Stomach (tissue), 9 donors: ENCODE results near the gene AWAT2. TPM values are rescaled to one million over a fixed set of nuclear protein-coding genes. Genes with fewer than 3 reads are reported as not detected.
A peak's percentile ranks its signal among the peaks of the same experiment; 100 is the strongest.

Experiments used
- DNase-seq, 2 donors: peaks; one replicate each; pipeline versions ENCODE4 v3.0.0 to v3.0.0-alpha.2; 2013 to 2019
- H3K27ac ChIP-seq, 5 donors: fragments of 200-600 bp in 4 of 5; sonication (generic) in 4 of 5; one replicate each; pipeline ENCODE4 v1.5.1; 2013 to 2019; ENCODE audit warnings: mild to moderate bottlenecking in 1 of 5, moderate library complexity in 1 of 5
- H3K27me3 ChIP-seq, 3 donors: fragments of 200-600 bp; sonication (generic); one replicate each; pipeline ENCODE4 v1.5.1; 2017 to 2019; ENCODE audit warnings: mixed run types in 1 of 3
- H3K36me3 ChIP-seq, 4 donors: fragments of 200-600 bp; sonication (generic); 1 replicate in 3 of 4; 2 replicates in 1 of 4; pipeline ENCODE4 v1.5.1; 2016 to 2019
- H3K4me1 ChIP-seq, 4 donors: fragments of 200-600 bp; sonication (generic); one replicate each; pipeline ENCODE4 v1.5.1; 2016 to 2019
- H3K4me3 ChIP-seq, 4 donors: fragments of 200-600 bp; sonication (generic) in 3 of 4; one replicate each; pipeline ENCODE4 v1.5.1; 2016 to 2019; ENCODE audit warnings: mild to moderate bottlenecking in 1 of 4
- H3K9me3 ChIP-seq, 4 donors: fragments of 200-600 bp; sonication (generic); one replicate each; pipeline ENCODE4 v1.5.1; 2016 to 2019
- EP300 ChIP-seq: sonication (generic); formaldehyde crosslinking; IDR thresholded peaks from one replicate; pipeline ENCODE4 v1.6.1; 2017; ENCODE audit warnings: antibody characterized with exemption
- POLR2A ChIP-seq, 4 donors: fragments of 450-650 bp; IDR thresholded peaks; one replicate each; pipeline ENCODE4 v1.6.1; 2016; ENCODE audit warnings: antibody characterized with exemption in 4 of 4, control low read depth in 2 of 4, mild to moderate bottlenecking in 1 of 4, moderate library complexity in 1 of 4
- POLR2AphosphoS5 ChIP-seq, 3 donors: sonication (generic); formaldehyde crosslinking; IDR thresholded peaks; one replicate each; pipeline ENCODE4 v1.6.1; 2016; ENCODE audit warnings: antibody characterized with exemption in 3 of 3
- WGBS, 5 donors: extraction: QIAGEN DNeasy Blood & Tissue Kit in 3 of 5; methylation state at CpG; one replicate each; pipeline versions ENCODE4 v1.1.5 to v1.1.7; 2013 to 2018; 5-methylcytosine and 5-hydroxymethylcytosine counted together
- intact Hi-C: fragments of 100-400 bp; cut with DNase I; formaldehyde crosslinking; loops from one replicate; pipeline ENCODE4 v1.15.1; 2023; ENCODE audit warnings: low total_unique reads
- polyA plus RNA-seq, 3 donors: library from polyadenylated mRNA; stranded (reverse); fragments of 200-250 nt; gene quantifications; one replicate each; pipeline ENCODE4 v1.2.3, GENCODE V29; 2013
- total RNA-seq, 5 donors: library from RNA; depleted of rRNA; stranded (reverse); fragments of >200 nt; gene quantifications; one replicate each; pipeline versions ENCODE4 v1.1.0 to v1.2.3, GENCODE V29; 2014 to 2016
- TF ChIP-seq, protein P1 (sequence below), 7 experiments: fragments of 450-650 bp in 4 of 7; fragments of 200-600 bp in 3 of 7; sonication (generic) in 3 of 7; IDR thresholded peaks; one replicate each; pipeline ENCODE4 v1.5.1; 2016 to 2019; ENCODE audit warnings: antibody characterized with exemption in 7 of 7, control low read depth in 2 of 7, mild to moderate bottlenecking in 1 of 7
- donor health status: healthy with polysubstance abuse.
- donor health status: Bipolar disorder and iron deficiency.
- donor health status: healthy.

AWAT2 gene
- total and polyA plus RNA-seq, 8 donors: not detected

DNA sequence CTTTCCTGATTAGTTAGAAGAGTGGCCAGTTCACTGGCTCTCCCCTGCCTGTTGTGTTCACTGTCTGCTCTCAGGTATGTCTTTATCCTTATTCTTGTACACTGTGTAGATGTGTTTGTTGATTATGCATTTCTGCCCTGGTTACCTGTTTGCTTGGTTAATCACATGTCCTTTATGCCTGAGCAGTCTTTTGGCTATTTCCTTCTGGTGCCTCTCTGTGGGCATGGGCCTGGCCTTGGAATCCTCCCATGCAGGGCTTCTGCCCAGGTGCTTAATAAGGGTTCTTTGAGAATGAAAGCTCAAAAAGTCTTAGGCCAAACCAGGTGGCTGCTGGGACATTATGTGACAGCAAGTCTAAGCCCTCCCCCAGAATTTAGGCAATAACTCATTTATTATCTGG lies 39.0 kb upstream of the AWAT2 start:
- no peak for DNase-seq
- Histone ChIP-seq H3K27ac (no peak overlapping the region), H3K4me3 (no peak overlapping the region), H3K9me3 (no peaks in the 10 kb centered on the region), H3K36me3 (no peaks in the 10 kb centered on the region), H3K27me3 (no peaks in the 10 kb centered on the region), H3K4me1 (peaks cover 0 to 16% (median 7%) of the 10 kb centered on the region in 4 donors)
- intact Hi-C loops: no loop called here
- TF ChIP-seq EP300 (no peak), POLR2AphosphoS5 (IDR thresholded peaks at IDR 0.05) (no peak), POLR2A (IDR thresholded peaks at IDR 0.05) (no peak)
- TF ChIP-seq, protein P1, sequence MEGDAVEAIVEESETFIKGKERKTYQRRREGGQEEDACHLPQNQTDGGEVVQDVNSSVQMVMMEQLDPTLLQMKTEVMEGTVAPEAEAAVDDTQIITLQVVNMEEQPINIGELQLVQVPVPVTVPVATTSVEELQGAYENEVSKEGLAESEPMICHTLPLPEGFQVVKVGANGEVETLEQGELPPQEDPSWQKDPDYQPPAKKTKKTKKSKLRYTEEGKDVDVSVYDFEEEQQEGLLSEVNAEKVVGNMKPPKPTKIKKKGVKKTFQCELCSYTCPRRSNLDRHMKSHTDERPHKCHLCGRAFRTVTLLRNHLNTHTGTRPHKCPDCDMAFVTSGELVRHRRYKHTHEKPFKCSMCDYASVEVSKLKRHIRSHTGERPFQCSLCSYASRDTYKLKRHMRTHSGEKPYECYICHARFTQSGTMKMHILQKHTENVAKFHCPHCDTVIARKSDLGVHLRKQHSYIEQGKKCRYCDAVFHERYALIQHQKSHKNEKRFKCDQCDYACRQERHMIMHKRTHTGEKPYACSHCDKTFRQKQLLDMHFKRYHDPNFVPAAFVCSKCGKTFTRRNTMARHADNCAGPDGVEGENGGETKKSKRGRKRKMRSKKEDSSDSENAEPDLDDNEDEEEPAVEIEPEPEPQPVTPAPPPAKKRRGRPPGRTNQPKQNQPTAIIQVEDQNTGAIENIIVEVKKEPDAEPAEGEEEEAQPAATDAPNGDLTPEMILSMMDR (IDR thresholded peaks at IDR 0.05): no peak

DNA sequence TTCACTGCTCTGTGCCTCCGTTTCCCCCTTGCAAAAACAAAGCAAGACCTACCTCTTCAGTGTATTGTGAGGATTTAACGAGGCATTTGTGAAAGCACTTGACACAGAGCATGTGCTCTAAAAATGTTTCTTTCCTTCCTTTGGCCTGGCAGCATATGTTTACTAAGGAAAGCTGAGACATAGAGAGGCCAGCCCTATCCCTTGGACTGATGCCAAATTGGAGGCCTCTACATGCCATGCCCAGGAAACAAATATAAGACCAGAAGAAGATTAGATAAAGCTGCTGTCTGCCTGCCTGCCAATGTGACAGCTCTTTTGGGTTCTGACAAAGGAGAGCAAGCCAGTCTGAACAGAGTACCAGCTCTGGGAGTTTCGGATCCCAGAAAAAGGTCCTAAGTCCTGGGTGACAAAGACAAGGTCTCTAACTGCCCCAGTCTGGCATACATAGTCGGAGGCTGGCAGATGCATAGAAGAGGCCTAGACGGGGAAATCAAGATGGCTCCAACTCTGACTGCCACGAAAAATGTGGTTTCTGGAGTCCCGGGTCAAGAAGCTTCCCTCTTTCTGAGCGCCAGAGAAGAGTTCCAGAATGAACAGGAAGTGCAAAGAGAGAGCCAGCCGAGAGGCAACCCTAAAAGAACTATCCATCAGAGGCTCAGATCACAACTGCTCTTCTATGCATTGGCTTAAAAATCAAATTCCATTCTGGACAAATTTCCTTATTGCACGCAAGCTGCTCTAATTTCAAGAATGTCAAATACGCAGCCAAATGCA lies 38.3 kb upstream of the AWAT2 start:
- no peak for TF ChIP-seq EP300
- no peak for TF ChIP-seq POLR2A (IDR thresholded peaks at IDR 0.05)
- TF ChIP-seq, protein P1 (IDR thresholded peaks at IDR 0.05): no peak
- TF ChIP-seq POLR2AphosphoS5 (IDR thresholded peaks at IDR 0.05): no peak
- no peaks in the 10 kb centered on the region for H3K27me3 ChIP-seq
- DNase-seq: peak; percentile 50 to 59

DNA sequence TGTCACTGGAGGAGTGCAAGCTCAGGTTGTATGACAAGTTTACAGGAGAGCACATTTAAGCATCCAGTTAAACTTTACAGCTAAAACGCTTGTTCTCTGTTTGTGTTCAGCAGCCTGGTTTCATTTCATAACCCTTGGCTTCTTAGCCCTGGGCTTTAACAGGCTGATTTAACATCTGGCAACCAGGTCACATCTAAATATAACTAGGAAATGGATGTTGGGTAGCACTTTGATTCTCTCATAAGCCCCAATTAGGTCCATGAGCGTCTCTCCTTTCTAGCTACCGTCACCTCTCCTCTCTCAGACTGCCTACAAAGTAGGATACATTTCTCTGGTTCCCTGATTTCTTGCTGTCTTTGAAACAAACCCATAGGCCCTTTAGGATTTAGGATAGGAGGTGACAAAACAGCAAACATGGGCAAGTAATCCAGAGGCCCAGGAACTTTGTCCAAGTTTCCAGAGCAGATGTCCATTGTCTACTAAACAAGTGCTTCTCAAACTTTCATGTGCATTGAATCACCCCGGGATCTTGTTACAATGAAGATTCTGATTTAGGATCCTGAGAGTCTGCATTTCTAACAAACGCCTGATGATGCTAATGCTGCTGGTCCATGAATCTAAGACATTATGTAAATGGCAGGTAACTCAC lies 35.0 kb upstream of the AWAT2 start:
- no peaks in the 10 kb centered on the region for H3K36me3 ChIP-seq
- no peaks in the 10 kb centered on the region for H3K9me3 ChIP-seq
- H3K27ac ChIP-seq: no peak overlapping the region
- TF ChIP-seq EP300 (no peak), POLR2AphosphoS5 (IDR thresholded peaks at IDR 0.05) (no peak)
- no peak for DNase-seq
- no peak overlapping the region for H3K4me3 ChIP-seq
- peaks cover 0 to 6% (median 0%) of the 10 kb centered on the region in 3 donors for H3K27me3 ChIP-seq
- WGBS, 5 donors: 73 to 88% (median 77%) methylated on average over 5 of the region's 5 CpGs
- intact Hi-C loops: no loop called here
- H3K4me1 ChIP-seq: peaks cover 0 to 16% (median 7%) of the 10 kb centered on the region in 4 donors

More for the DNA sequence above, 38.3 kb upstream of the AWAT2 start:
- intact Hi-C loops: no loop called here
- Histone ChIP-seq H3K4me3 (no peak overlapping the region), H3K9me3 (no peaks in the 10 kb centered on the region), H3K4me1 (peaks cover 0 to 16% (median 7%) of the 10 kb centered on the region in 4 donors), H3K27ac (peak overlapping the region in 2 of 5 donors; percentile 3 to 5), H3K36me3 (no peaks in the 10 kb centered on the region)
- 18 to 36% (median 32%) methylated on average over 10 to 11 of the region's 11 CpGs for WGBS, 5 donors

DNA sequence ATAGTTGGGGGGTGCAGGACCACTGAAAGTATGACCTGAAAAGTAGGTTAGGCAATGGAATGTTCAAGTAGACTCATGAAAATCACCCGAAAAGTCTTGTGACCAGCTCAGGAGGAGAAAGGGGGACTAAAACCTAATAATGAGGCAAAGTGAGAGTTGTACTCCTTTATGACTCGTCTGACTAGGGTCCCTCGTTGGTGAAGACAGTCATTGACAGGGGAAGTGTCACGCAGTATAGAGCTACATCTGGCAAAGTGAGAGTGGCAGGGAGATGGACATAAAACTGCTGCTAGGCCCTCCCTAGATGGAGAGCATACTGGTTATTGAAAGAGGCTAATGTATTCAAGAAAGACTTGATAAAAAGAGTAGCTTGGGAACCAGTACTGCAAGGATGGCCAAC lies 33.0 kb upstream of the AWAT2 start:
- intact Hi-C loops: no loop called here
- no peak overlapping the region for H3K27ac ChIP-seq
- TF ChIP-seq POLR2AphosphoS5 (IDR thresholded peaks at IDR 0.05) (no peak), EP300 (no peak), POLR2A (IDR thresholded peaks at IDR 0.05) (no peak)
- TF ChIP-seq, protein P1 (IDR thresholded peaks at IDR 0.05): no peak
- H3K4me3 ChIP-seq: no peak overlapping the region
- H3K9me3 ChIP-seq: no peaks in the 10 kb centered on the region
- peaks cover 0 to 6% (median 0%) of the 10 kb centered on the region in 3 donors for H3K27me3 ChIP-seq
- no peak for DNase-seq
- H3K36me3 ChIP-seq: no peaks in the 10 kb centered on the region
- H3K4me1 ChIP-seq: peaks cover 0 to 4% (median under 1%) of the 10 kb centered on the region in 4 donors
- WGBS, 5 donors: 55 to 87% (median 68%) methylated on average over 4 of the region's 4 CpGs
